GM13977 (cell line): Measurements from ENCODE around the gene KRTAP5-11.
"Not testable (repeated sequence)": the region's sequence is repeated elsewhere in the genome, so short reads cannot be mapped to it uniquely, and the experiment has no call there.

ENCODE experiments used
- DNase-seq: peaks from one replicate; pipeline ENCODE4 v3.0.0; 2012; ENCODE audit warnings: low spot score
- CTCF ChIP-seq: IDR thresholded peaks from 2 replicates; pipeline ENCODE4 v1.5.1; 2012; ENCODE audit warnings: mild to moderate bottlenecking, control low read depth; ENCODE audit not compliant: insufficient read depth; ENCODE audit errors: extremely low read depth, missing control alignments
- in situ Hi-C: fragments of 300-500 bp; cut with MboI; formaldehyde crosslinking; loops from one replicate; pipeline ENCODE4 v1.12.0; 2022; ENCODE audit warnings: low sequenced_read_pairs, low pct_unique_long_range_greater_than_20kb, mixed read lengths, inconsistent platforms; ENCODE audit not compliant: unreplicated experiment

Gene KRTAP5-11

GRCh38 chr11:71539017-71539416, 43.7 kb downstream of the KRTAP5-11 start:
- in situ Hi-C loops: no loop called here
- TF ChIP-seq CTCF: no peak
- no peak for DNase-seq

GRCh38 chr11:71538666-71538990, 44.0 kb downstream of the KRTAP5-11 start:
- no peak for TF ChIP-seq CTCF
- no peak for DNase-seq
- in situ Hi-C loops: no loop called here

- in situ Hi-C loops, DNase-seq: not testable (repeated sequence)
Observed at GRCh38 chr11:71537977-71538665, 44.6 kb downstream of the KRTAP5-11 start, which contains the start of gene KRTAP5-8. KRTAP5-8 (plus strand) TSS chr11:71538025; CDS start chr11:71538056, 31 bp downstream.

GRCh38 chr11:71537537-71537936, 45.1 kb downstream of the KRTAP5-11 start:
- in situ Hi-C loops: no loop called here

GRCh38 chr11:71535825-71536224, 46.9 kb downstream of the KRTAP5-11 start:
- in situ Hi-C loops: no loop called here
- no peak for DNase-seq
- TF ChIP-seq CTCF: no peak

More at GRCh38 chr11:71537537-71537936, 45.1 kb downstream of the KRTAP5-11 start:
- TF ChIP-seq CTCF: no peak
- no peak for DNase-seq

- in situ Hi-C loops, DNase-seq: not testable (repeated sequence)
Observed at GRCh38 chr11:71534711-71535608, 47.7 kb downstream of the KRTAP5-11 start.

- in situ Hi-C loops: no loop called here
- no peak for TF ChIP-seq CTCF
- no peak for DNase-seq
Observed at GRCh38 chr11:71532036-71532610, 50.6 kb downstream of the KRTAP5-11 start.
